ENCODE data around the gene GAS7. TPM values are rescaled to one million over a fixed set of nuclear protein-coding genes. Genes with fewer than 3 reads are reported as not detected.

The GAS7 gene
- total and polyA plus RNA-seq, 3 donors from 2014 or later: 70.2 to 184 (median 152) TPM

DNA sequence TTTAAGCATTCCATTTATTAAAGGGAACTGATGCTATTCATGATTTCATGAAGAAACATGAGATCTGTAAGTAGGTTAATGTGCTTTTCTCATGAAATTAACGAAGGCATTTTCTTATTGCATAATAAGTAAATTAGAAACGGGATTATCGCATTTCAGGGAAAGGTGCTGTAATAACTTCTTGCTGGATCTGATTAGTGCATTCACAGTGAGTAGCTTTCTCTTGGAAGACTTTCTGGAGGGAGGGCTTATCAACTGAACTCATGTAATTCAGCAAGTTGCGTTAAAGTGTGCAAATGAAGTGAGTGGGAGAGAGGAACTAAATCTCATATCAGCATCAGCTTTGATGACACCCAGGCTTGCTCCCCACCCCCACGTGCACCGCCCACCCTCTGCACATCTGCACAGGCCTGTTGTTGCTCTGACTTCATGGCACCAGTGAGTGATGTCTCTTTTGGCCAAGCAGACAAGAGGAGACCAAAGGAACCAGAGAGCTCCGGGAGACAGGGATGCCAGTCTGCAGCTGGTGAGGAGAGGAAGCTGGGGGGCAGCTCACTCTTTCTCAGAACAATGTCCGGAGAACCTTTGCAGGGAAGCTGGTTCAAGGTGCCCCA, 26.3 kb upstream of the GAS7 start:
- no peaks in the 10 kb centered on the region for H3K4me1 ChIP-seq
- H3K36me3 ChIP-seq (ENCODE audit: low read depth, missing control alignments): no peaks in the 10 kb centered on the region
- WGBS, 2 donors: 47 to 57% methylated on average over 8 of the region's 8 CpGs
- intact Hi-C loops (cut with DNase I; ENCODE audit: low total_unique reads): no loop called here
- no peak for DNase-seq
- H3K27ac ChIP-seq: no peak overlapping the region
- TF ChIP-seq, protein P1, sequence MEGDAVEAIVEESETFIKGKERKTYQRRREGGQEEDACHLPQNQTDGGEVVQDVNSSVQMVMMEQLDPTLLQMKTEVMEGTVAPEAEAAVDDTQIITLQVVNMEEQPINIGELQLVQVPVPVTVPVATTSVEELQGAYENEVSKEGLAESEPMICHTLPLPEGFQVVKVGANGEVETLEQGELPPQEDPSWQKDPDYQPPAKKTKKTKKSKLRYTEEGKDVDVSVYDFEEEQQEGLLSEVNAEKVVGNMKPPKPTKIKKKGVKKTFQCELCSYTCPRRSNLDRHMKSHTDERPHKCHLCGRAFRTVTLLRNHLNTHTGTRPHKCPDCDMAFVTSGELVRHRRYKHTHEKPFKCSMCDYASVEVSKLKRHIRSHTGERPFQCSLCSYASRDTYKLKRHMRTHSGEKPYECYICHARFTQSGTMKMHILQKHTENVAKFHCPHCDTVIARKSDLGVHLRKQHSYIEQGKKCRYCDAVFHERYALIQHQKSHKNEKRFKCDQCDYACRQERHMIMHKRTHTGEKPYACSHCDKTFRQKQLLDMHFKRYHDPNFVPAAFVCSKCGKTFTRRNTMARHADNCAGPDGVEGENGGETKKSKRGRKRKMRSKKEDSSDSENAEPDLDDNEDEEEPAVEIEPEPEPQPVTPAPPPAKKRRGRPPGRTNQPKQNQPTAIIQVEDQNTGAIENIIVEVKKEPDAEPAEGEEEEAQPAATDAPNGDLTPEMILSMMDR (IDR thresholded peaks at IDR 0.05): no peak
- no peak for TF ChIP-seq POLR2A (IDR thresholded peaks at IDR 0.05)
- H3K9me3 ChIP-seq: no peaks in the 10 kb centered on the region
- H3K4me3 ChIP-seq: no peak overlapping the region
- no peaks in the 10 kb centered on the region for H3K27me3 ChIP-seq

DNA sequence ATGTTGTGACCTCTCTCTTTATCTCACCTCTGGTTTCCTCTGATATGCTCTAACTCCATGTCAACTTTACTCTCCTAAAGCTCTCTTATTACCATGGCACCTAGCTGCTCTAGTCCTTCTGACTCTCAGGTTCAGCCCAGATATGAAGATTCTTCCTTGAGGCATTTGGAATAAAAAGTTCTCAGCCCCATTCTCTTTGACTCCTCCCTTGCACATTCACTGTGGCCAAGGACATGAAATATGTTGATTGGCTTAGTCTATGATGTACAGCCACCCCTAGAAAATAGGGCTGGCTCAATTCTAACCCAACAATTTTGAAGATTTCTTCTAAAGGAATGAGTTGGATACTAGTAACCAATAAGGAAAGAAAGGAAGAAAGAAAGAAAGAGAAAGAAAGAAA, 20.8 kb upstream of the GAS7 start:
- no peak for DNase-seq
- no peaks in the 10 kb centered on the region for H3K27me3 ChIP-seq
- TF ChIP-seq, protein P1 (IDR thresholded peaks at IDR 0.05): no peak
- TF ChIP-seq POLR2A (IDR thresholded peaks at IDR 0.05): no peak
- no peaks in the 10 kb centered on the region for H3K36me3 ChIP-seq (ENCODE audit: low read depth, missing control alignments)
- intact Hi-C loops (cut with DNase I; ENCODE audit: low total_unique reads): no loop called here
- H3K4me3 ChIP-seq: no peak overlapping the region
- no peak overlapping the region for H3K27ac ChIP-seq
- H3K9me3 ChIP-seq: no peaks in the 10 kb centered on the region
- H3K4me1 ChIP-seq: no peaks in the 10 kb centered on the region

DNA sequence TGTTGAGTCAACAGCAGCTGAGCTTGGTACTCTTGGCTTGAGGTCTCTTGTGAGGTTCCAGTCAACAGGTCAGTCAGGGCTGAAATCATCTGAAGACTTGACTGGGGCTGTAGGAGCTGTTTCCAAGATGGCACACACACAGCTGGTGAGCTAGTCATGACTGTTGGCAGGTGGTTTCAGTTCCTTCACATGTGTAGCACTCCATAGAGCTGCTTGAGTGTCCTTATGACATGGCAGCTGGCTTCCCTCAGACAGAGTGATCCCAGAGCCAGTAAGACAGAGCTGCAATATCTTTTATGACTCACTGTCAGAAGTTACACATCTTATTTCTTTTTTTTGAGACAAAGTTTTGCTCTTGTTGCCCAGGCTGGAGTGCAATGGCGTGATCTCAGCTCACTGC, 19.5 kb upstream of the GAS7 start:
- intact Hi-C loops (cut with DNase I; ENCODE audit: low total_unique reads): no loop called here
- Histone ChIP-seq H3K27me3 (no peaks in the 10 kb centered on the region), H3K27ac (no peak overlapping the region), H3K36me3 (ENCODE audit: low read depth, missing control alignments) (no peaks in the 10 kb centered on the region), H3K9me3 (no peaks in the 10 kb centered on the region), H3K4me1 (no peaks in the 10 kb centered on the region), H3K4me3 (no peak overlapping the region)
- WGBS, 2 donors: 100% methylated on average over 1 of the region's 1 CpG
- DNase-seq: no peak
- no peak for TF ChIP-seq POLR2A (IDR thresholded peaks at IDR 0.05)
- TF ChIP-seq, protein P1 (IDR thresholded peaks at IDR 0.05): no peak

DNA sequence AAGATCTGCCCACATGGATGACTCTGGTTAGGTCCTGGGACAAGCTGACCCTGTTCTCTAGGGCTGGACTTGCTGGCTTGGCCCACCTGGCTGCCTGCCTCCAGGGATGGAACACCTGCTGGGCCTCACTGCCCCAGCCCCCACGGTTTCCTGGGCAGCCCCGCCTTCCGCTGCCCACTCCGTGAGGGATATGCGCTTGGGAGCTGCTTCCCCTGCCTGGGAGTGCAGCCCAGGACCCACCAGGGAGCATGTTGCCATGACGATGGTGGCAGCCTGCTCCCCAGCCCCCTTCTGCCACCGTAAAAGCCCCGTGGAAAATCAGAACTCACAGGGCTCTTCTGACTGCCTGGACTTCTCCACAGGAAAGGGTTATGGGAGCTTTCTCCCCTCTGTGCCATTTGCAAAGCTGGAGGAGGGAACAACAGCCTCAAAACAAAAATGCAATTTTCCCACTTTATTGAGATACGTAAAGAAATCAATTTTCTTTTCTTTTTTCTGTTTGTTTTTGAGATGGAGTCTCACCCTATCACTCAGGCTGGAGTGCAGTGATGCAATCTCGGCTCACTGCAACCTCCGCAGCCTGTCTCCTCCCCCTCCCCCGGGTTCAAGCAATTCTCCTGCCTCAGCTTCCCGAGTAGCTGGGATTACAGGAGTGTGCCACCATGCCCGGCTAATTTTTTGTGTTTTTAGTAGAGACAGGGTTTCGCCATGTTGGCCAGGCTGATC, 18.0 kb upstream of the GAS7 start:
- 55 to 59% methylated on average over 10 to 14 of the region's 15 CpGs for WGBS, 2 donors
- H3K36me3 ChIP-seq (ENCODE audit: low read depth, missing control alignments): no peaks in the 10 kb centered on the region
- TF ChIP-seq POLR2A (IDR thresholded peaks at IDR 0.05): no peak
- TF ChIP-seq, protein P1 (IDR thresholded peaks at IDR 0.05): no peak
- no peak overlapping the region for H3K27ac ChIP-seq
- H3K27me3 ChIP-seq: no peaks in the 10 kb centered on the region
- H3K4me3 ChIP-seq: no peak overlapping the region
- no peaks in the 10 kb centered on the region for H3K4me1 ChIP-seq
- intact Hi-C loops (cut with DNase I; ENCODE audit: low total_unique reads): no loop called here
- H3K9me3 ChIP-seq: no peaks in the 10 kb centered on the region
- DNase-seq: no peak

DNA sequence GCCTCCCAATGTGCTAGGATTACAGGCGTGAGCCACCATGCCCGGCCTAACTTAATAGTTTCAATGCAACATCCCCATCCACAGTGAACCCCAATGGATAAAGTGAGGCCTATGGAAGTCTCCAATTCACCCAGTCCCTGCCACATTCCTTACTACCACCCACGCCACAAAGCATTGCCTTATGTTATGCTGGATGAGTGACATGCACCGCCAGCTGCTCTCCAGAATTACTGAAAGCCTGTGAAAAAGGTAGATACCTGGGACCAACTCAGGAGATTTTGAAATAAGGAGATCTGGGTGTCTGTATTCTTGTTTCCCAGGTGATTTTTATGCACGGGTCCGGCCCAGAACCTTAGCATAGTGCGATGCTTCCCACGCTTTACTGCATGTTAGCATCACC, 16.9 kb upstream of the GAS7 start:
- Histone ChIP-seq H3K27ac (no peak overlapping the region), H3K9me3 (no peaks in the 10 kb centered on the region), H3K36me3 (ENCODE audit: low read depth, missing control alignments) (no peaks in the 10 kb centered on the region), H3K27me3 (no peaks in the 10 kb centered on the region), H3K4me1 (no peaks in the 10 kb centered on the region), H3K4me3 (no peak overlapping the region)
- TF ChIP-seq, protein P1 (IDR thresholded peaks at IDR 0.05): no peak
- no peak for TF ChIP-seq POLR2A (IDR thresholded peaks at IDR 0.05)
- WGBS, 2 donors: 82 to 90% methylated on average over 8 of the region's 8 CpGs
- intact Hi-C loops (cut with DNase I; ENCODE audit: low total_unique reads): no loop called here
- no peak for DNase-seq
